Activated CD8-positive, alpha-beta memory T cell treated with anti-CD3 and anti-CD28 coated beads for 36 hours (primary cell): ENCODE data around the gene DAPK1. TPM values are rescaled to one million over a fixed set of nuclear protein-coding genes. Genes with fewer than 3 reads are reported as not detected.
"Not testable (repeated sequence)": the region's sequence is repeated elsewhere in the genome, so short reads cannot be mapped to it uniquely, and the experiment has no call there.

Source experiments
- CTCF ChIA-PET: fragments of 350-600 bp; sonication (Branson Sonifier 250); formaldehyde crosslinking; loops from one replicate; lab custom pipeline; 2021; ENCODE audit warnings: antibody characterized with exemption; lab: Charles Lee
- POLR2A ChIA-PET: fragments of 350-600 bp; sonication (Branson Sonifier 250); formaldehyde crosslinking; loops from one replicate; lab custom pipeline; 2021; ENCODE audit warnings: antibody characterized with exemption; lab: Charles Lee
- total RNA-seq, 2 experiments: library from RNA; stranded (reverse); gene quantifications; one replicate each; pipeline ENCODE4 v1.2.3, GENCODE V29; 2021

Gene DAPK1
- total RNA-seq, 2 experiments from 2014 or later, result 3.2 to 3.6 TPM

- ChIA-PET CTCF (interaction anchor here (0.8 kb wide), 1 partner anchor 45 kb away, joined by 3 read pairs; no protein-coding TSS in a partner anchor), POLR2A (interaction anchor here (0.8 kb wide), 1 partner anchor 19 kb away, joined by 4 read pairs; no protein-coding TSS in a partner anchor)
Observed at GRCh38 chr9:87535817-87536539, 38.3 kb downstream of the DAPK1 start.

- ChIA-PET CTCF (no interaction called here), POLR2A (no interaction called here)
Observed at GRCh38 chr9:87537625-87538024, 40.0 kb downstream of the DAPK1 start.

GRCh38 chr9:87540444-87541105 lies 42.9 kb downstream of the DAPK1 start:
- CTCF ChIA-PET, result no interaction called here
- POLR2A ChIA-PET, result no interaction called here

GRCh38 chr9:87541663-87542062 lies 44.0 kb downstream of the DAPK1 start:
- CTCF ChIA-PET, result no interaction called here
- POLR2A ChIA-PET, result no interaction called here

- POLR2A ChIA-PET, result no interaction called here
- CTCF ChIA-PET, result no interaction called here
Observed at GRCh38 chr9:87542141-87542540, 44.5 kb downstream of the DAPK1 start.

- ChIA-PET CTCF (no interaction called here), POLR2A (no interaction called here)
Observed at GRCh38 chr9:87543251-87543650, 45.6 kb downstream of the DAPK1 start.

- CTCF ChIA-PET, result interaction anchor here (0.6 kb wide), 1 partner anchor 9 kb away, joined by 3 read pairs; no protein-coding TSS in a partner anchor
- POLR2A ChIA-PET, result no interaction called here
Observed at GRCh38 chr9:87545858-87546257, 48.2 kb downstream of the DAPK1 start.

GRCh38 chr9:87546704-87547103 lies 49.0 kb downstream of the DAPK1 start:
- ChIA-PET POLR2A (no interaction called here), CTCF (no interaction called here)

GRCh38 chr9:87547671-87548081 lies 50.0 kb downstream of the DAPK1 start:
- POLR2A ChIA-PET, result no interaction called here
- CTCF ChIA-PET, result no interaction called here

- POLR2A ChIA-PET, result no interaction called here
- CTCF ChIA-PET, result no interaction called here
Observed at GRCh38 chr9:87548159-87548558, 50.5 kb downstream of the DAPK1 start.

GRCh38 chr9:87549088-87549487 lies 51.4 kb downstream of the DAPK1 start:
- CTCF ChIA-PET, POLR2A ChIA-PET: not testable (repeated sequence)

GRCh38 chr9:87549791-87550190 lies 52.1 kb downstream of the DAPK1 start:
- POLR2A ChIA-PET, result no interaction called here
- CTCF ChIA-PET, result no interaction called here

GRCh38 chr9:87550253-87550954 lies 52.7 kb downstream of the DAPK1 start:
- CTCF ChIA-PET, result no interaction called here

GRCh38 chr9:87551772-87552217 lies 54.1 kb downstream of the DAPK1 start:
- POLR2A ChIA-PET, result no interaction called here
- CTCF ChIA-PET, result no interaction called here

More at GRCh38 chr9:87550253-87550954, 52.7 kb downstream of the DAPK1 start:
- POLR2A ChIA-PET, result no interaction called here

- ChIA-PET CTCF (interaction anchor here (1.0 kb wide), 1 partner anchor 8 kb away, joined by 3 read pairs; no protein-coding TSS in a partner anchor), POLR2A (no interaction called here)
Observed at GRCh38 chr9:87554171-87554910, 56.7 kb downstream of the DAPK1 start.

- ChIA-PET POLR2A (interaction anchor here (0.5 kb wide), 1 partner anchor 19 kb away, joined by 4 read pairs; no protein-coding TSS in a partner anchor), CTCF (interaction anchor here (1.0 kb wide), 1 partner anchor 9 kb away, joined by 3 read pairs; no protein-coding TSS in a partner anchor)
Observed at GRCh38 chr9:87554976-87555375, 57.3 kb downstream of the DAPK1 start.

GRCh38 chr9:87556039-87556438 lies 58.4 kb downstream of the DAPK1 start:
- ChIA-PET CTCF (no interaction called here), POLR2A (no interaction called here)

GRCh38 chr9:87556821-87557220 lies 59.2 kb downstream of the DAPK1 start:
- POLR2A ChIA-PET, result interaction anchor here (0.6 kb wide), 1 partner anchor 1138 kb away, joined by 4 read pairs; no protein-coding TSS in a partner anchor
- CTCF ChIA-PET, result no interaction called here

GRCh38 chr9:87557996-87558395 lies 60.3 kb downstream of the DAPK1 start:
- CTCF ChIA-PET, result interaction anchor here (1.0 kb wide), 1 partner anchor 9 kb away, joined by 3 read pairs; no protein-coding TSS in a partner anchor
- POLR2A ChIA-PET, result interaction anchor here (0.7 kb wide), 1 partner anchor 256 kb away, joined by 3 read pairs; no protein-coding TSS in a partner anchor
